DND-41 (cell line): ENCODE data around the gene PTBP3.

Source experiments
- EZH2 ChIP-seq: IDR thresholded peaks from 3 replicates; pipeline ENCODE4 v1.6.1; 2012; ENCODE audit warnings: borderline replicate concordance, low read depth, mild to moderate bottlenecking, moderate library complexity, low read length, inconsistent platforms; ENCODE audit not compliant: severe bottlenecking
- TF ChIP-seq, protein P1 (sequence below): IDR thresholded peaks from 2 replicates; pipeline ENCODE4 v1.5.1; 2012; ENCODE audit warnings: borderline replicate concordance, low read length, moderate library complexity, mild to moderate bottlenecking; ENCODE audit not compliant: poor library complexity, severe bottlenecking; ENCODE audit errors: extremely low read depth

GRCh38 chr9:112242147-112242804 lies 91.1 kb downstream of the PTBP3 start:
- no peak for TF ChIP-seq EZH2
- TF ChIP-seq, protein P1, sequence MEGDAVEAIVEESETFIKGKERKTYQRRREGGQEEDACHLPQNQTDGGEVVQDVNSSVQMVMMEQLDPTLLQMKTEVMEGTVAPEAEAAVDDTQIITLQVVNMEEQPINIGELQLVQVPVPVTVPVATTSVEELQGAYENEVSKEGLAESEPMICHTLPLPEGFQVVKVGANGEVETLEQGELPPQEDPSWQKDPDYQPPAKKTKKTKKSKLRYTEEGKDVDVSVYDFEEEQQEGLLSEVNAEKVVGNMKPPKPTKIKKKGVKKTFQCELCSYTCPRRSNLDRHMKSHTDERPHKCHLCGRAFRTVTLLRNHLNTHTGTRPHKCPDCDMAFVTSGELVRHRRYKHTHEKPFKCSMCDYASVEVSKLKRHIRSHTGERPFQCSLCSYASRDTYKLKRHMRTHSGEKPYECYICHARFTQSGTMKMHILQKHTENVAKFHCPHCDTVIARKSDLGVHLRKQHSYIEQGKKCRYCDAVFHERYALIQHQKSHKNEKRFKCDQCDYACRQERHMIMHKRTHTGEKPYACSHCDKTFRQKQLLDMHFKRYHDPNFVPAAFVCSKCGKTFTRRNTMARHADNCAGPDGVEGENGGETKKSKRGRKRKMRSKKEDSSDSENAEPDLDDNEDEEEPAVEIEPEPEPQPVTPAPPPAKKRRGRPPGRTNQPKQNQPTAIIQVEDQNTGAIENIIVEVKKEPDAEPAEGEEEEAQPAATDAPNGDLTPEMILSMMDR, result no peak
